GM04504 (cell line): ENCODE results near the gene CYP26A1.
"Not testable (repeated sequence)": the region's sequence is repeated elsewhere in the genome, so short reads cannot be mapped to it uniquely, and the experiment has no call there.

Experiments
- DNase-seq: peaks from one replicate; pipeline ENCODE4 v3.0.0-alpha.2; 2012; ENCODE audit warnings: low read depth

CYP26A1 gene

GRCh38 chr10:93080350-93081046, 6.8 kb downstream of the CYP26A1 start:
- DNase-seq, result no peak

- no peak for DNase-seq
These were observed 7.6 kb downstream of the CYP26A1 start for GRCh38 chr10:93081318-93081717.

- no peak for DNase-seq
These were observed 8.1 kb downstream of the CYP26A1 start for GRCh38 chr10:93081834-93082233.

- no peak for DNase-seq
These were observed 10.2 kb downstream of the CYP26A1 start for GRCh38 chr10:93083743-93084539.

GRCh38 chr10:93085272-93085859, 11.7 kb downstream of the CYP26A1 start:
- no peak for DNase-seq

- no peak for DNase-seq
These were observed 12.6 kb downstream of the CYP26A1 start for GRCh38 chr10:93086289-93086688.

GRCh38 chr10:93087846-93088245, 14.2 kb downstream of the CYP26A1 start:
- no peak for DNase-seq

GRCh38 chr10:93088466-93088865, 14.8 kb downstream of the CYP26A1 start:
- DNase-seq, result no peak

GRCh38 chr10:93090619-93091018, 16.9 kb downstream of the CYP26A1 start:
- no peak for DNase-seq

- no peak for DNase-seq
These were observed 18.3 kb downstream of the CYP26A1 start for GRCh38 chr10:93091960-93092359.

- no peak for DNase-seq
These were observed 21.5 kb downstream of the CYP26A1 start for GRCh38 chr10:93095225-93095624.

GRCh38 chr10:93096901-93097300, 23.2 kb downstream of the CYP26A1 start:
- no peak for DNase-seq

- DNase-seq, result no peak
These were observed 23.7 kb downstream of the CYP26A1 start for GRCh38 chr10:93097386-93097785.

- DNase-seq, result no peak
These were observed 25.1 kb downstream of the CYP26A1 start for GRCh38 chr10:93098816-93099215.

GRCh38 chr10:93099670-93100069, 26.0 kb downstream of the CYP26A1 start:
- no peak for DNase-seq

- not testable (repeated sequence) for DNase-seq
These were observed 27.5 kb downstream of the CYP26A1 start for GRCh38 chr10:93101148-93101547.

GRCh38 chr10:93103953-93104352, 30.3 kb downstream of the CYP26A1 start:
- no peak for DNase-seq

GRCh38 chr10:93106631-93107072, 33.0 kb downstream of the CYP26A1 start:
- no peak for DNase-seq

- DNase-seq, result no peak
These were observed 36.9 kb downstream of the CYP26A1 start for GRCh38 chr10:93110472-93111146.

- no peak for DNase-seq
These were observed 39.3 kb downstream of the CYP26A1 start for GRCh38 chr10:93113042-93113441.

- no peak for DNase-seq
These were observed 42.1 kb downstream of the CYP26A1 start for GRCh38 chr10:93115661-93116383.

- DNase-seq, result no peak
These were observed 47.6 kb downstream of the CYP26A1 start for GRCh38 chr10:93121311-93121710.
